ENCODE results near the gene KCNAB2. TPM values are rescaled to one million over a fixed set of nuclear protein-coding genes. Genes with fewer than 3 reads are reported as not detected.

Gene KCNAB2
- total and polyA plus RNA-seq, 2 experiments from 2014 or later: 3.1 to 3.5 TPM

GRCh38 chr1:6039031-6039430 lies 6.7 kb upstream of the KCNAB2 start:
- no peaks in the 10 kb centered on the region for H3K9me2 ChIP-seq (replicated peaks; ENCODE audit: insufficient read depth)
- no peak overlapping the region for H3K27ac ChIP-seq
- no peaks in the 10 kb centered on the region for H3K4me1 ChIP-seq (ENCODE audit: insufficient read depth)
- WGBS (ENCODE audit: low lambda C conversion rate, missing lambda C conversion rate): 93% methylated on average over 15 of the region's 15 CpGs
- H3K4me3 ChIP-seq: no peak overlapping the region
- H3K9me3 ChIP-seq (ENCODE audit: low read depth): no peaks in the 10 kb centered on the region
- DNase-seq (ENCODE audit: low spot score): no peak
- no peaks in the 10 kb centered on the region for H3K36me3 ChIP-seq (replicated peaks; ENCODE audit: insufficient read depth, low read depth)
- TF ChIP-seq EZH2phosphoT487 (IDR thresholded peaks at IDR 0.05; ENCODE audit: low read depth, severe bottlenecking, unreplicated experiment) (no peak), EZH2 (IDR thresholded peaks at IDR 0.05; ENCODE audit: borderline replicate concordance) (no peak), CTCF (IDR thresholded peaks at IDR 0.05; ENCODE audit: poor library complexity) (no peak)
- no peaks in the 10 kb centered on the region for H3K79me2 ChIP-seq
- H4K20me1 ChIP-seq (ENCODE audit: insufficient read depth, poor library complexity, severe bottlenecking): no peaks in the 10 kb centered on the region
- H3K4me2 ChIP-seq: no peak overlapping the region
- no peaks in the 10 kb centered on the region for H3K27me3 ChIP-seq
- H2AFZ ChIP-seq: no peak overlapping the region

GRCh38 chr1:6040444-6040843 lies 5.2 kb upstream of the KCNAB2 start:
- Histone ChIP-seq H3K4me3 (no peak overlapping the region), H3K4me2 (no peak overlapping the region), H3K27ac (no peak overlapping the region), H3K9me2 (replicated peaks; ENCODE audit: insufficient read depth) (no peaks in the 10 kb centered on the region), H3K4me1 (ENCODE audit: insufficient read depth) (no peaks in the 10 kb centered on the region), H4K20me1 (ENCODE audit: insufficient read depth, poor library complexity, severe bottlenecking) (no peaks in the 10 kb centered on the region), H3K36me3 (replicated peaks; ENCODE audit: insufficient read depth, low read depth) (no peaks in the 10 kb centered on the region), H3K27me3 (no peaks in the 10 kb centered on the region), H2AFZ (no peak overlapping the region), H3K9me3 (ENCODE audit: low read depth) (no peaks in the 10 kb centered on the region), H3K79me2 (no peaks in the 10 kb centered on the region)
- no peak for TF ChIP-seq CTCF (IDR thresholded peaks at IDR 0.05; ENCODE audit: poor library complexity)
- no peak for TF ChIP-seq EZH2 (IDR thresholded peaks at IDR 0.05; ENCODE audit: borderline replicate concordance)
- TF ChIP-seq EZH2phosphoT487 (IDR thresholded peaks at IDR 0.05; ENCODE audit: low read depth, severe bottlenecking, unreplicated experiment): no peak
- no peak for DNase-seq (ENCODE audit: low spot score)
- 86% methylated on average over 10 of the region's 15 CpGs for WGBS (ENCODE audit: low lambda C conversion rate, missing lambda C conversion rate)

- no peaks in the 10 kb centered on the region for H3K79me2 ChIP-seq
- no peaks in the 10 kb centered on the region for H3K36me3 ChIP-seq (replicated peaks; ENCODE audit: insufficient read depth, low read depth)
- H3K4me2 ChIP-seq: no peak overlapping the region
- H4K20me1 ChIP-seq (ENCODE audit: insufficient read depth, poor library complexity, severe bottlenecking): no peaks in the 10 kb centered on the region
- 89% methylated on average over 22 of the region's 22 CpGs for WGBS (ENCODE audit: low lambda C conversion rate, missing lambda C conversion rate)
- H3K4me3 ChIP-seq: no peak overlapping the region
- H3K27me3 ChIP-seq: no peaks in the 10 kb centered on the region
- H3K9me2 ChIP-seq (replicated peaks; ENCODE audit: insufficient read depth): no peaks in the 10 kb centered on the region
- no peak overlapping the region for H2AFZ ChIP-seq
- H3K27ac ChIP-seq: no peak overlapping the region
- TF ChIP-seq CTCF (IDR thresholded peaks at IDR 0.05; ENCODE audit: poor library complexity) (no peak), EZH2phosphoT487 (IDR thresholded peaks at IDR 0.05; ENCODE audit: low read depth, severe bottlenecking, unreplicated experiment) (no peak), EZH2 (IDR thresholded peaks at IDR 0.05; ENCODE audit: borderline replicate concordance) (no peak)
- no peak for DNase-seq (ENCODE audit: low spot score)
- H3K4me1 ChIP-seq (ENCODE audit: insufficient read depth): no peaks in the 10 kb centered on the region
- H3K9me3 ChIP-seq (ENCODE audit: low read depth): no peaks in the 10 kb centered on the region
Observed at GRCh38 chr1:6040861-6041415, 4.8 kb upstream of the KCNAB2 start.

Data from hepatocyte (in vitro differentiated cells).